ENCODE data around the gene ADCYAP1.

The ADCYAP1 gene

DNA sequence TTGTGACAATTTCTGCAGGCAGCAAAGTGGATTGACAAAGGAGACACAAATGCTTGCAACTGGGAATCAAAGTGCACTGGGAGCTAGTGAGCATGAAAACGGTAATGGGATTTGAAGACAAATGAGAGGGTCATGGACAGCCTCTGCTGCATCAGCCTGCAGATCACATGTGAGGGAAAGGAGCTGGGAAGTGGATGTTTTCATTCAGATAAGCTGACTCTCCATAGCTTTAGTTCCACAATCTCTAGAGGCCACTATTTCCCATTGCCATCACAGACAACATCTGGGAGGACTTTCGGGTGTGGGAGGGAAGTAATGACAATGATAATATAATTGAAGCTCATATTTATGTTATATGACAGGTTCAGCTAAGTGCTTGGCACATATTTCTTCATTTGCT, 28.4 kb downstream of the ADCYAP1 start:
- TF ChIP-seq, protein P1, sequence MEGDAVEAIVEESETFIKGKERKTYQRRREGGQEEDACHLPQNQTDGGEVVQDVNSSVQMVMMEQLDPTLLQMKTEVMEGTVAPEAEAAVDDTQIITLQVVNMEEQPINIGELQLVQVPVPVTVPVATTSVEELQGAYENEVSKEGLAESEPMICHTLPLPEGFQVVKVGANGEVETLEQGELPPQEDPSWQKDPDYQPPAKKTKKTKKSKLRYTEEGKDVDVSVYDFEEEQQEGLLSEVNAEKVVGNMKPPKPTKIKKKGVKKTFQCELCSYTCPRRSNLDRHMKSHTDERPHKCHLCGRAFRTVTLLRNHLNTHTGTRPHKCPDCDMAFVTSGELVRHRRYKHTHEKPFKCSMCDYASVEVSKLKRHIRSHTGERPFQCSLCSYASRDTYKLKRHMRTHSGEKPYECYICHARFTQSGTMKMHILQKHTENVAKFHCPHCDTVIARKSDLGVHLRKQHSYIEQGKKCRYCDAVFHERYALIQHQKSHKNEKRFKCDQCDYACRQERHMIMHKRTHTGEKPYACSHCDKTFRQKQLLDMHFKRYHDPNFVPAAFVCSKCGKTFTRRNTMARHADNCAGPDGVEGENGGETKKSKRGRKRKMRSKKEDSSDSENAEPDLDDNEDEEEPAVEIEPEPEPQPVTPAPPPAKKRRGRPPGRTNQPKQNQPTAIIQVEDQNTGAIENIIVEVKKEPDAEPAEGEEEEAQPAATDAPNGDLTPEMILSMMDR (IDR thresholded peaks at IDR 0.05): no peak
- H3K27ac ChIP-seq: no peak overlapping the region

GRCh38 chr18:934518-935133, 30.0 kb downstream of the ADCYAP1 start:
- no peak overlapping the region for H3K27ac ChIP-seq

GRCh38 chr18:936941-937340, 32.3 kb downstream of the ADCYAP1 start:
- no peak overlapping the region for H3K27ac ChIP-seq
- no peak for TF ChIP-seq ZFX (IDR thresholded peaks at IDR 0.05; ENCODE audit: borderline replicate concordance)
- TF ChIP-seq, protein P1 (IDR thresholded peaks at IDR 0.05): no peak

More at GRCh38 chr18:934518-935133, 30.0 kb downstream of the ADCYAP1 start:
- TF ChIP-seq, protein P1 (IDR thresholded peaks at IDR 0.05): no peak
- TF ChIP-seq ZFX (IDR thresholded peaks at IDR 0.05; ENCODE audit: borderline replicate concordance): no peak

- H3K27ac ChIP-seq: no peak overlapping the region
- TF ChIP-seq, protein P1 (IDR thresholded peaks at IDR 0.05): no peak
- TF ChIP-seq ZFX (IDR thresholded peaks at IDR 0.05; ENCODE audit: borderline replicate concordance): no peak
Observed at GRCh38 chr18:939166-939565, 34.5 kb downstream of the ADCYAP1 start.

GRCh38 chr18:939958-940357, 35.3 kb downstream of the ADCYAP1 start:
- TF ChIP-seq ZFX (IDR thresholded peaks at IDR 0.05; ENCODE audit: borderline replicate concordance): no peak
- TF ChIP-seq, protein P1 (IDR thresholded peaks at IDR 0.05): no peak
- no peak overlapping the region for H3K27ac ChIP-seq

GRCh38 chr18:941331-941730, 36.7 kb downstream of the ADCYAP1 start:
- TF ChIP-seq ZFX (IDR thresholded peaks at IDR 0.05; ENCODE audit: borderline replicate concordance): no peak
- TF ChIP-seq, protein P1 (IDR thresholded peaks at IDR 0.05): no peak

GRCh38 chr18:944440-944839, 39.8 kb downstream of the ADCYAP1 start:
- no peak overlapping the region for H3K27ac ChIP-seq
- TF ChIP-seq ZFX (IDR thresholded peaks at IDR 0.05; ENCODE audit: borderline replicate concordance): no peak
- TF ChIP-seq, protein P1 (IDR thresholded peaks at IDR 0.05): no peak

More at GRCh38 chr18:941331-941730, 36.7 kb downstream of the ADCYAP1 start:
- H3K27ac ChIP-seq: no peak overlapping the region
